BE2C (cell line): Measurements from ENCODE around the gene PLA2G4C.

Source experiments
- DNase-seq: peaks from one replicate; pipeline ENCODE4 v3.0.0-alpha.2; 2020
- H3K27me3 ChIP-seq: fragments of 250-450 bp; sonication (Bioruptor Pico); 2 replicates; pipeline ENCODE4 v1.5.1; 2020; ENCODE audit warnings: mild to moderate bottlenecking
- H3K36me3 ChIP-seq: fragments of 250-450 bp; sonication (Bioruptor Pico); 2 replicates; pipeline ENCODE4 v1.5.1; 2020; ENCODE audit warnings: mild to moderate bottlenecking
- H3K4me1 ChIP-seq: fragments of 250-450 bp; sonication (Bioruptor Pico); 2 replicates; pipeline ENCODE4 v1.5.1; 2020
- H3K4me3 ChIP-seq: 2 replicates; pipeline ENCODE4 v1.5.1; 2011; ENCODE audit warnings: low read depth, low read length
- H3K9me3 ChIP-seq: fragments of 250-450 bp; sonication (Bioruptor Pico); 2 replicates; pipeline ENCODE4 v1.5.1; 2020
- CTCF ChIP-seq: IDR thresholded peaks from 2 replicates; pipeline ENCODE4 v1.5.1; 2012; ENCODE audit warnings: mild to moderate bottlenecking, low read depth, low read length

Gene PLA2G4C

GRCh38 chr19:48120505-48120904 lies 9.9 kb upstream of the PLA2G4C start:
- H3K27me3 ChIP-seq: no peaks in the 10 kb centered on the region
- no peak for DNase-seq
- peaks cover 15% of the 10 kb centered on the region for H3K36me3 ChIP-seq
- no peak overlapping the region for H3K4me3 ChIP-seq
- no peak for TF ChIP-seq CTCF
- peaks cover 3% of the 10 kb centered on the region; the same call in 1 of the 2 replicates for H3K4me1 ChIP-seq
- H3K9me3 ChIP-seq: no peaks in the 10 kb centered on the region

GRCh38 chr19:48118131-48118517 lies 7.5 kb upstream of the PLA2G4C start:
- DNase-seq: no peak
- H3K4me1 ChIP-seq: peaks cover 3% of the 10 kb centered on the region; the same call in 1 of the 2 replicates
- TF ChIP-seq CTCF: no peak
- no peaks in the 10 kb centered on the region for H3K9me3 ChIP-seq
- peaks cover 15% of the 10 kb centered on the region for H3K36me3 ChIP-seq
- H3K27me3 ChIP-seq: no peaks in the 10 kb centered on the region
- no peak overlapping the region for H3K4me3 ChIP-seq

- peaks cover 11% of the 10 kb centered on the region for H3K36me3 ChIP-seq
- H3K9me3 ChIP-seq: no peaks in the 10 kb centered on the region
- TF ChIP-seq CTCF: 0 out of 2 replicates have a peak, but pooled peaks have one; percentile 18
- H3K4me1 ChIP-seq: peaks cover 3% of the 10 kb centered on the region; the same call in 1 of the 2 replicates
- no peak for DNase-seq
- H3K27me3 ChIP-seq: no peaks in the 10 kb centered on the region
- H3K4me3 ChIP-seq: no peak overlapping the region
Observed at GRCh38 chr19:48117515-48118130, 7.0 kb upstream of the PLA2G4C start.

- no peaks in the 10 kb centered on the region for H3K4me1 ChIP-seq
- H3K36me3 ChIP-seq: no peaks in the 10 kb centered on the region; the same call in 1 of the 2 replicates
- no peak for TF ChIP-seq CTCF
- H3K27me3 ChIP-seq: no peaks in the 10 kb centered on the region
- H3K4me3 ChIP-seq: no peak overlapping the region
- no peak for DNase-seq
- H3K9me3 ChIP-seq: no peaks in the 10 kb centered on the region
Observed at GRCh38 chr19:48113190-48113917, 2.7 kb upstream of the PLA2G4C start.

GRCh38 chr19:48111280-48111679 lies 663 bp upstream of the PLA2G4C start:
- no peak for TF ChIP-seq CTCF
- H3K27me3 ChIP-seq: no peaks in the 10 kb centered on the region
- H3K9me3 ChIP-seq: no peaks in the 10 kb centered on the region
- DNase-seq: no peak
- H3K4me1 ChIP-seq: peaks cover 6% of the 10 kb centered on the region
- H3K36me3 ChIP-seq: no peaks in the 10 kb centered on the region
- H3K4me3 ChIP-seq: no peak overlapping the region
